Liver (tissue), 9 donors: ENCODE results near the gene ARHGEF19. TPM values are rescaled to one million over a fixed set of nuclear protein-coding genes. Genes with fewer than 3 reads are reported as not detected.

ENCODE experiments used
- DNase-seq: peaks from one replicate; pipeline ENCODE4 v3.0.0-alpha.2; 2017; ENCODE audit warnings: low spot score
- H3K27ac ChIP-seq, 2 donors: one replicate each; pipeline ENCODE4 v1.7.0; 2013; ENCODE audit warnings: inconsistent platforms in 2 of 2, low read length in 2 of 2, control low read depth in 1 of 2, low read depth in 1 of 2, mild to moderate bottlenecking in 1 of 2
- H3K27me3 ChIP-seq, 4 donors: one replicate each; pipeline versions ENCODE4 v1.6.1 to v1.7.0; 2013; ENCODE audit warnings: low read length in 3 of 4, inconsistent platforms in 1 of 4, mild to moderate bottlenecking in 1 of 4, moderate library complexity in 1 of 4; ENCODE audit not compliant: control insufficient read depth in 4 of 4, insufficient read depth in 4 of 4
- H3K36me3 ChIP-seq, 4 donors: one replicate each; pipeline versions ENCODE4 v1.6.1 to v1.7.0; 2013; ENCODE audit warnings: low read length in 3 of 4, mild to moderate bottlenecking in 3 of 4, low read depth in 1 of 4, moderate library complexity in 1 of 4; ENCODE audit not compliant: control insufficient read depth in 4 of 4, insufficient read depth in 3 of 4
- H3K4me1 ChIP-seq, 4 donors: one replicate each; pipeline versions ENCODE4 v1.6.1 to v1.7.0; 2013; ENCODE audit warnings: low read length in 3 of 4, mild to moderate bottlenecking in 3 of 4, moderate library complexity in 1 of 4; ENCODE audit not compliant: control insufficient read depth in 4 of 4, insufficient read depth in 4 of 4
- H3K4me3 ChIP-seq, 3 donors: one replicate each; pipeline versions ENCODE4 v1.6.1 to v1.7.0; 2013; ENCODE audit warnings: low read length in 3 of 3, control low read depth in 1 of 3, low read depth in 1 of 3, mild to moderate bottlenecking in 1 of 3
- H3K9ac ChIP-seq, 2 donors: one replicate each; pipeline ENCODE4 v1.7.0; 2013; ENCODE audit warnings: low read length in 2 of 2, mild to moderate bottlenecking in 2 of 2, moderate library complexity in 2 of 2, control low read depth in 1 of 2, low read depth in 1 of 2
- H3K9me3 ChIP-seq, 4 donors: one replicate each; pipeline versions ENCODE4 v1.6.1 to v1.7.0; 2013; ENCODE audit warnings: low read length in 3 of 4; ENCODE audit not compliant: control insufficient read depth in 4 of 4
- EGR1 ChIP-seq, 2 donors: IDR thresholded peaks; 2 replicates each; pipeline ENCODE4 v1.6.1; 2016 to 2018; ENCODE audit warnings: antibody characterized with exemption in 2 of 2, low read depth in 2 of 2
- FOXA1 ChIP-seq: IDR thresholded peaks from 2 replicates; pipeline ENCODE4 v1.6.1; 2016; ENCODE audit warnings: antibody characterized with exemption
- FOXA2 ChIP-seq: IDR thresholded peaks from 2 replicates; pipeline ENCODE4 v1.6.1; 2016; ENCODE audit warnings: antibody characterized with exemption
- GABPA ChIP-seq, 2 donors: IDR thresholded peaks in 1 of 2; conservative IDR thresholded peaks in 1 of 2; 2 replicates each; pipeline ENCODE4 v1.6.1; 2016; ENCODE audit warnings: antibody characterized with exemption in 2 of 2, mild to moderate bottlenecking in 1 of 2, moderate library complexity in 1 of 2
- HNF4A ChIP-seq, 2 donors: conservative IDR thresholded peaks; 2 replicates each; pipeline ENCODE4 v1.6.1; 2016; ENCODE audit warnings: antibody characterized with exemption in 2 of 2, mild to moderate bottlenecking in 2 of 2
- HNF4G ChIP-seq: IDR thresholded peaks from 2 replicates; pipeline ENCODE4 v1.6.1; 2016; ENCODE audit warnings: antibody characterized with exemption
- NR2F2 ChIP-seq: IDR thresholded peaks from 2 replicates; pipeline ENCODE4 v1.6.1; 2016; ENCODE audit warnings: antibody characterized with exemption
- RAD21 ChIP-seq, 2 donors: IDR thresholded peaks; 2 replicates each; pipeline ENCODE4 v1.6.1; 2016; ENCODE audit warnings: antibody characterized with exemption in 2 of 2, mild to moderate bottlenecking in 2 of 2
- RXRA ChIP-seq, 2 donors: IDR thresholded peaks; 2 replicates each; pipeline ENCODE4 v1.6.1; 2017 to 2018; ENCODE audit warnings: antibody characterized with exemption in 2 of 2, mild to moderate bottlenecking in 1 of 2
- TAF1 ChIP-seq: conservative IDR thresholded peaks from 2 replicates; pipeline ENCODE4 v1.6.1; 2016; ENCODE audit warnings: antibody characterized with exemption, mild to moderate bottlenecking
- YY1 ChIP-seq: IDR thresholded peaks from 2 replicates; pipeline ENCODE4 v1.6.1; 2016; ENCODE audit warnings: antibody characterized with exemption, mild to moderate bottlenecking
- WGBS: extraction: QIAGEN DNeasy Blood & Tissue Kit; methylation state at CpG from one replicate; pipeline ENCODE4 v1.1.7; 2013; 5-methylcytosine and 5-hydroxymethylcytosine counted together
- polyA plus RNA-seq, 2 donors: library from polyadenylated mRNA; stranded (reverse) in 1 of 2; unstranded in 1 of 2; fragments of 200-250 nt in 1 of 2; fragments of >200 nt in 1 of 2; fragmentation: Nextera tagmentation in 1 of 2; extraction: Ambion mirVana in 1 of 2; gene quantifications; one replicate each; pipeline versions ENCODE4 v1.2.1 to v1.2.3, GENCODE V29; 2013 to 2015
- total RNA-seq, 2 donors: library from RNA; depleted of rRNA; stranded (reverse); fragments of >200 nt; gene quantifications; one replicate each; pipeline ENCODE4 v1.2.3, GENCODE V29; 2014
- TF ChIP-seq, protein P1 (sequence below): IDR thresholded peaks from 2 replicates; pipeline ENCODE4 v1.6.1; 2016; ENCODE audit warnings: antibody characterized with exemption
- TF ChIP-seq, protein P2 (sequence below): IDR thresholded peaks from 2 replicates; pipeline ENCODE4 v1.6.1; 2016; ENCODE audit warnings: antibody characterized with exemption
- TF ChIP-seq, protein P3 (sequence below): IDR thresholded peaks from 2 replicates; pipeline ENCODE4 v1.6.1; 2016; ENCODE audit warnings: antibody characterized with exemption
- TF ChIP-seq, protein P4 (sequence below): fragments of 150-350 bp; IDR thresholded peaks from 2 replicates; pipeline ENCODE4 v1.5.1; 2017; ENCODE audit warnings: improper control_type of control experiment, low read depth, low read length; ENCODE audit not compliant: missing input control
- TF ChIP-seq, protein P5 (sequence below): IDR thresholded peaks from 2 replicates; pipeline ENCODE4 v1.6.1; 2016; ENCODE audit warnings: antibody characterized with exemption, mild to moderate bottlenecking
- donor health status: healthy.
- donor health status: healthy.
- donor health status: healthy.
- donor health status: healthy.
- donor health status: healthy.

The ARHGEF19 gene
- total and polyA plus RNA-seq, 4 donors: 0.79 to 3.2 (median 2.5) TPM

DNA sequence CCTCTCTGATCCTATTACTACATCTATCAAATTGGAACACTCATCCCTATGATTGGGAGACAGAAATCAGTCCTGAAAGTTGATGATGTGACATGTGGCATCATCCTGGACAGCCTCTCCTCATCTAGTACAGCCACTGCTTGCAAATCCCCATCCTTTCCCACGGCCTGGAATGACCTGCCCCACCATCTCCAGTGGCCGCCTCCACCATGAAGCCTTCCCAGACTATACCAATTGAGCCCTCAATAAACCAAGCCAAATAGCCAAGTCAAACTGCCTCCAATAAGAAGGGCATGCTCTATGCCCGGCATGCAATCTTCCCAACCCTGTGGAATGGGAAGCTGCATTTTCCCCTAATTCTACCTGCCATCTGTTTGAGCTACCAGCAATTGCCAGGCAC lies 561 bp upstream of the ARHGEF19 start:
- TF ChIP-seq, protein P1, sequence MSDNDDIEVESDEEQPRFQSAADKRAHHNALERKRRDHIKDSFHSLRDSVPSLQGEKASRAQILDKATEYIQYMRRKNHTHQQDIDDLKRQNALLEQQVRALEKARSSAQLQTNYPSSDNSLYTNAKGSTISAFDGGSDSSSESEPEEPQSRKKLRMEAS: no peak
- TF ChIP-seq, protein P2, sequence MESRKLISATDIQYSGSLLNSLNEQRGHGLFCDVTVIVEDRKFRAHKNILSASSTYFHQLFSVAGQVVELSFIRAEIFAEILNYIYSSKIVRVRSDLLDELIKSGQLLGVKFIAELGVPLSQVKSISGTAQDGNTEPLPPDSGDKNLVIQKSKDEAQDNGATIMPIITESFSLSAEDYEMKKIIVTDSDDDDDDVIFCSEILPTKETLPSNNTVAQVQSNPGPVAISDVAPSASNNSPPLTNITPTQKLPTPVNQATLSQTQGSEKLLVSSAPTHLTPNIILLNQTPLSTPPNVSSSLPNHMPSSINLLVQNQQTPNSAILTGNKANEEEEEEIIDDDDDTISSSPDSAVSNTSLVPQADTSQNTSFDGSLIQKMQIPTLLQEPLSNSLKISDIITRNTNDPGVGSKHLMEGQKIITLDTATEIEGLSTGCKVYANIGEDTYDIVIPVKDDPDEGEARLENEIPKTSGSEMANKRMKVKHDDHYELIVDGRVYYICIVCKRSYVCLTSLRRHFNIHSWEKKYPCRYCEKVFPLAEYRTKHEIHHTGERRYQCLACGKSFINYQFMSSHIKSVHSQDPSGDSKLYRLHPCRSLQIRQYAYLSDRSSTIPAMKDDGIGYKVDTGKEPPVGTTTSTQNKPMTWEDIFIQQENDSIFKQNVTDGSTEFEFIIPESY: no peak

DNA sequence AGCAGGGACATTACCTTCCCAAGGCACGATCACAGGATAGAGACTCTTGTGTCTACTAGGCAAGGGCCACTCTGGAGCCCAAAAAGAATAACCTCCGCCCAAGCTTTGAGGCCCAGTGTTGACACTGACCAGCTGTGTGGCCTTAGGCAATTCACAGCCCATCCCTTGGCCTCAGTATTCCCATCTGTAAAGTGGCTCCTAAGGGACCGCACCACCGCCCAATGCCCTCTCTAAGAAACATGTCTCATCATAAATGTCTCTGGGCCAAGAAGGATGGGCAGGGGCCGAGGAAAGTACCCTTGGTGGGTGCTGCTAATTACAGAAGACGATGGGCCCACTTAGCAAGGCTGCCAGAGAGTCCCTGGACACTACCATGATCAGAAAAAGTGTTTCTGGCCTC lies 628 bp downstream of the ARHGEF19 start:
- H3K9me3 ChIP-seq: no peaks in the 10 kb centered on the region
- DNase-seq: no peak
- H3K36me3 ChIP-seq: no peaks in the 10 kb centered on the region
- H3K9ac ChIP-seq: no peak overlapping the region
- no peak overlapping the region for H3K4me3 ChIP-seq
- H3K4me1 ChIP-seq: peaks cover 0 to 8% (median 4%) of the 10 kb centered on the region in 4 donors
- H3K27ac ChIP-seq: no peak overlapping the region
- no peaks in the 10 kb centered on the region for H3K27me3 ChIP-seq
- 86% methylated on average over 6 of the region's 6 CpGs for WGBS
- TF ChIP-seq, protein P1: no peak
- TF ChIP-seq NR2F2 (no peak), RAD21 (IDR thresholded peaks at IDR 0.05) (no peak), TAF1 (no peak), RXRA (IDR thresholded peaks at IDR 0.05) (no peak), FOXA2 (no peak), HNF4G (no peak), EGR1 (IDR thresholded peaks at IDR 0.05; ENCODE audit: low read depth in 2 of 2) (no peak), GABPA (IDR thresholded peaks at IDR 0.05 in 1 of 2, conservative IDR thresholded peaks at IDR 0.05 in 1 of 2) (no peak), YY1 (no peak), HNF4A (conservative IDR thresholded peaks at IDR 0.05) (no peak), FOXA1 (no peak)
- TF ChIP-seq, protein P3, sequence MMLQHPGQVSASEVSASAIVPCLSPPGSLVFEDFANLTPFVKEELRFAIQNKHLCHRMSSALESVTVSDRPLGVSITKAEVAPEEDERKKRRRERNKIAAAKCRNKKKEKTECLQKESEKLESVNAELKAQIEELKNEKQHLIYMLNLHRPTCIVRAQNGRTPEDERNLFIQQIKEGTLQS: no peak
- TF ChIP-seq, protein P4, sequence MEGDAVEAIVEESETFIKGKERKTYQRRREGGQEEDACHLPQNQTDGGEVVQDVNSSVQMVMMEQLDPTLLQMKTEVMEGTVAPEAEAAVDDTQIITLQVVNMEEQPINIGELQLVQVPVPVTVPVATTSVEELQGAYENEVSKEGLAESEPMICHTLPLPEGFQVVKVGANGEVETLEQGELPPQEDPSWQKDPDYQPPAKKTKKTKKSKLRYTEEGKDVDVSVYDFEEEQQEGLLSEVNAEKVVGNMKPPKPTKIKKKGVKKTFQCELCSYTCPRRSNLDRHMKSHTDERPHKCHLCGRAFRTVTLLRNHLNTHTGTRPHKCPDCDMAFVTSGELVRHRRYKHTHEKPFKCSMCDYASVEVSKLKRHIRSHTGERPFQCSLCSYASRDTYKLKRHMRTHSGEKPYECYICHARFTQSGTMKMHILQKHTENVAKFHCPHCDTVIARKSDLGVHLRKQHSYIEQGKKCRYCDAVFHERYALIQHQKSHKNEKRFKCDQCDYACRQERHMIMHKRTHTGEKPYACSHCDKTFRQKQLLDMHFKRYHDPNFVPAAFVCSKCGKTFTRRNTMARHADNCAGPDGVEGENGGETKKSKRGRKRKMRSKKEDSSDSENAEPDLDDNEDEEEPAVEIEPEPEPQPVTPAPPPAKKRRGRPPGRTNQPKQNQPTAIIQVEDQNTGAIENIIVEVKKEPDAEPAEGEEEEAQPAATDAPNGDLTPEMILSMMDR: no peak
- TF ChIP-seq, protein P5, sequence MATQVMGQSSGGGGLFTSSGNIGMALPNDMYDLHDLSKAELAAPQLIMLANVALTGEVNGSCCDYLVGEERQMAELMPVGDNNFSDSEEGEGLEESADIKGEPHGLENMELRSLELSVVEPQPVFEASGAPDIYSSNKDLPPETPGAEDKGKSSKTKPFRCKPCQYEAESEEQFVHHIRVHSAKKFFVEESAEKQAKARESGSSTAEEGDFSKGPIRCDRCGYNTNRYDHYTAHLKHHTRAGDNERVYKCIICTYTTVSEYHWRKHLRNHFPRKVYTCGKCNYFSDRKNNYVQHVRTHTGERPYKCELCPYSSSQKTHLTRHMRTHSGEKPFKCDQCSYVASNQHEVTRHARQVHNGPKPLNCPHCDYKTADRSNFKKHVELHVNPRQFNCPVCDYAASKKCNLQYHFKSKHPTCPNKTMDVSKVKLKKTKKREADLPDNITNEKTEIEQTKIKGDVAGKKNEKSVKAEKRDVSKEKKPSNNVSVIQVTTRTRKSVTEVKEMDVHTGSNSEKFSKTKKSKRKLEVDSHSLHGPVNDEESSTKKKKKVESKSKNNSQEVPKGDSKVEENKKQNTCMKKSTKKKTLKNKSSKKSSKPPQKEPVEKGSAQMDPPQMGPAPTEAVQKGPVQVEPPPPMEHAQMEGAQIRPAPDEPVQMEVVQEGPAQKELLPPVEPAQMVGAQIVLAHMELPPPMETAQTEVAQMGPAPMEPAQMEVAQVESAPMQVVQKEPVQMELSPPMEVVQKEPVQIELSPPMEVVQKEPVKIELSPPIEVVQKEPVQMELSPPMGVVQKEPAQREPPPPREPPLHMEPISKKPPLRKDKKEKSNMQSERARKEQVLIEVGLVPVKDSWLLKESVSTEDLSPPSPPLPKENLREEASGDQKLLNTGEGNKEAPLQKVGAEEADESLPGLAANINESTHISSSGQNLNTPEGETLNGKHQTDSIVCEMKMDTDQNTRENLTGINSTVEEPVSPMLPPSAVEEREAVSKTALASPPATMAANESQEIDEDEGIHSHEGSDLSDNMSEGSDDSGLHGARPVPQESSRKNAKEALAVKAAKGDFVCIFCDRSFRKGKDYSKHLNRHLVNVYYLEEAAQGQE: no peak

More for the DNA sequence above, 561 bp upstream of the ARHGEF19 start:
- DNase-seq: no peak
- Histone ChIP-seq H3K36me3 (no peaks in the 10 kb centered on the region), H3K4me3 (no peak overlapping the region), H3K9me3 (no peaks in the 10 kb centered on the region), H3K9ac (no peak overlapping the region), H3K4me1 (peaks cover 2 to 15% (median 8%) of the 10 kb centered on the region in 4 donors), H3K27me3 (no peaks in the 10 kb centered on the region), H3K27ac (no peak overlapping the region)
- 52% methylated on average over 3 of the region's 3 CpGs for WGBS
